Kidney (tissue), 2 donors: Measurements from ENCODE around the gene FBXO5. TPM values are rescaled to one million over a fixed set of nuclear protein-coding genes. Genes with fewer than 3 reads are reported as not detected.

Source experiments
- polyA plus RNA-seq: library from polyadenylated mRNA; stranded (reverse); fragments of 350-450 nt; fragmentation: Illumina TruSeq; extraction: RNeasy Lipid Tissue Mini Kit (QIAGEN cat#74804); gene quantifications from one replicate; pipeline ENCODE4 v1.2.3, GENCODE V29; 2014; ENCODE audit warnings: low read depth, low replicate concordance; ENCODE audit not compliant: insufficient read depth
- total RNA-seq: library from RNA; stranded (reverse); fragmentation: NEBNext Ultra II Directional; extraction: Animal tissue kit (Norgen Biotek cat#: 25700); gene quantifications from one replicate; pipeline ENCODE4 v1.2.1, GENCODE V29; 2021
- donor health status: DM: yes; HTN: yes; CAD: no.

Gene FBXO5
- total and polyA plus RNA-seq, 2 donors from 2014 or later = 1.8 to 4.5 TPM

Other genes with a start within 250 kb of the FBXO5 start
- gene VIP, start 232.2 kb downstream of the FBXO5 start, total RNA-seq = 0.76 TPM
- gene VIP, start 232.2 kb downstream of the FBXO5 start, polyA plus RNA-seq = 1.4 TPM
- gene MTRF1L, start 19.7 kb upstream of the FBXO5 start, total RNA-seq = 15.8 TPM
- gene MTRF1L, start 19.7 kb upstream of the FBXO5 start, polyA plus RNA-seq = 19.2 TPM
- 0.28 TPM for gene RGS17, start 148.2 kb upstream of the FBXO5 start, total RNA-seq
- gene RGS17, start 148.2 kb upstream of the FBXO5 start, polyA plus RNA-seq = not detected